Measurements from ENCODE around the gene CASP4.

CASP4 gene

DNA sequence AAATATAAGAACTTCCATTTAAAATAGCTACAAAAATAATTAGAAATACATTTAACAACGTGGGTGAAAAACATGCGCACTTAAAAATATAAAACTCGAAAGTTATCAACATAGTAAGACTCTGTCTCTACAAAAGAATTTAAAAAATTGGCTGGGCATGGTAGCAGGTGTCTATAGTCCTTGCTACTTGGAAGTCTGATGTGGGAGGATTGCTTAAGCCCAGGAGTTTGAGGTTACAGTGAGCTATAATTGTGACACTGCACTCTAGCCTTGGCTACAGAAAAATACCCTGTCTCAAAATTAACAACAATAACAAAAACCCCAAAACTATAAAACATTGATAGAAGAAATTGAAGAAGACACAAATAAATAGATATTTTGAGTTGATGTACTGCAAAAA, 56.3 kb downstream of the CASP4 start:
- no peak overlapping the region for H3K4me3 ChIP-seq (ENCODE audit: low read length)
- TF ChIP-seq, protein P1, sequence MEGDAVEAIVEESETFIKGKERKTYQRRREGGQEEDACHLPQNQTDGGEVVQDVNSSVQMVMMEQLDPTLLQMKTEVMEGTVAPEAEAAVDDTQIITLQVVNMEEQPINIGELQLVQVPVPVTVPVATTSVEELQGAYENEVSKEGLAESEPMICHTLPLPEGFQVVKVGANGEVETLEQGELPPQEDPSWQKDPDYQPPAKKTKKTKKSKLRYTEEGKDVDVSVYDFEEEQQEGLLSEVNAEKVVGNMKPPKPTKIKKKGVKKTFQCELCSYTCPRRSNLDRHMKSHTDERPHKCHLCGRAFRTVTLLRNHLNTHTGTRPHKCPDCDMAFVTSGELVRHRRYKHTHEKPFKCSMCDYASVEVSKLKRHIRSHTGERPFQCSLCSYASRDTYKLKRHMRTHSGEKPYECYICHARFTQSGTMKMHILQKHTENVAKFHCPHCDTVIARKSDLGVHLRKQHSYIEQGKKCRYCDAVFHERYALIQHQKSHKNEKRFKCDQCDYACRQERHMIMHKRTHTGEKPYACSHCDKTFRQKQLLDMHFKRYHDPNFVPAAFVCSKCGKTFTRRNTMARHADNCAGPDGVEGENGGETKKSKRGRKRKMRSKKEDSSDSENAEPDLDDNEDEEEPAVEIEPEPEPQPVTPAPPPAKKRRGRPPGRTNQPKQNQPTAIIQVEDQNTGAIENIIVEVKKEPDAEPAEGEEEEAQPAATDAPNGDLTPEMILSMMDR (conservative IDR thresholded peaks at IDR 0.05; ENCODE audit: low read depth, low read length), result no peak
- DNase-seq (ENCODE audit: low read depth), result no peak

- no peak for DNase-seq (ENCODE audit: low read depth)
- no peak overlapping the region for H3K4me3 ChIP-seq (ENCODE audit: low read length)
- TF ChIP-seq, protein P1 (conservative IDR thresholded peaks at IDR 0.05; ENCODE audit: low read depth, low read length), result no peak
Measured at GRCh38 chr11:104908186-104908531, 60.2 kb downstream of the CASP4 start.

DNA sequence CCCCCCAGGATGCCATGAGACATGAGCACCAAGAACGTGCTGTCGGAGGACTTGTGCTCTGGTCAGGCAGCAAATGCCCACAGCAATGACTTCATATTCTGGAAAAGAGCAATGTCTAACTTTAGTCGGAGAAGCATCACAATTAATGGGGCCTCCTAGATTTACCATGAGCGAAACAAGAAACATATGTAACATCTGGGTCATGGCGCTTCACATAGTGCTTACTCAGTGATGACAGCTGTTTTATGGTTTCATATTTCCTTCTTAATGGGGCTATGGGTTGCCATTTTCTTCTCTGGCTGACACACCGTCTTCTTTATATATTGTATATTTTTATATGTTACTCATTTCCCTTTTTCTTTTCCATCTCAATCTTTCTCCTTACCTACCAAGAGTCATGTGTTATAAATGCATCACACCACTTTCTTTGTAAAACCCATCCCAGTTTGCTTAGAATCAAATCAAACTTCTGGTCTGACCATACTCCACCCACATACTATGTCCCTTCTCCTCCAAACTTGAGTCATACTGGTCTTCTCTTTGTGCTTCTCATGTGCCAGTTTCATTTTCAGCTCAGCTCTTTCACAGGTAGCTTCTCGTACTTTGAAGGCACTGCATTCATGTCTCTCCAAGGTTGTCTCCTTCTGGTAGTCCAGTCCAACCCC, 60.7 kb downstream of the CASP4 start:
- TF ChIP-seq, protein P1 (conservative IDR thresholded peaks at IDR 0.05; ENCODE audit: low read depth, low read length), result no peak
- H3K4me3 ChIP-seq (ENCODE audit: low read length), result no peak overlapping the region
- no peak for DNase-seq (ENCODE audit: low read depth)

DNA sequence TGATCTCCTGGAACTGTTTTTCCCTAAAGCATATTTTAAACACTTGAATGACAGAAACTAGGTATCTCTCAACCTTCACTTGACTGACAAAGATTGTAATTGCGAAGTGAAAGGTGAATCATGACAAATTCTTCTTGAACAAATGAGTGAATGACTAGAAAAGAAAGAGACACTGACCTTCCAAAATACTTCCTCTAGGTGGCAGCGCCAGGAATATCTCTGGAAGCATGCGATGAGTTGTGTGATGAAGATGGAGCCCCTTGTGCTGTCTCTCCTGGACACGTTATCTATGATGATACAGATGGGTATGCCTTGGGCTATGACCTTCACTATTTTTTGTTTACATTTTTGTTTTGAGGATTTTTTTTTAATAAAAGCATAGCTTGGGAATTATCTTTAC, 63.1 kb downstream of the CASP4 start:
- no peak overlapping the region for H3K4me3 ChIP-seq (ENCODE audit: low read length)
- DNase-seq (ENCODE audit: low read depth), result no peak
- TF ChIP-seq, protein P1 (conservative IDR thresholded peaks at IDR 0.05; ENCODE audit: low read depth, low read length), result peak; percentile 18

- TF ChIP-seq, protein P1 (conservative IDR thresholded peaks at IDR 0.05; ENCODE audit: low read depth, low read length), result no peak
Measured at GRCh38 chr11:104899226-104899625, 69.1 kb downstream of the CASP4 start.

GRCh38 chr11:104898685-104899013, 69.7 kb downstream of the CASP4 start:
- TF ChIP-seq, protein P1 (conservative IDR thresholded peaks at IDR 0.05; ENCODE audit: low read depth, low read length), result no peak
- no peak for DNase-seq (ENCODE audit: low read depth)
- H3K4me3 ChIP-seq (ENCODE audit: low read length), result no peak overlapping the region

More at GRCh38 chr11:104899226-104899625, 69.1 kb downstream of the CASP4 start:
- no peak overlapping the region for H3K4me3 ChIP-seq (ENCODE audit: low read length)
- DNase-seq (ENCODE audit: low read depth), result no peak

DNA sequence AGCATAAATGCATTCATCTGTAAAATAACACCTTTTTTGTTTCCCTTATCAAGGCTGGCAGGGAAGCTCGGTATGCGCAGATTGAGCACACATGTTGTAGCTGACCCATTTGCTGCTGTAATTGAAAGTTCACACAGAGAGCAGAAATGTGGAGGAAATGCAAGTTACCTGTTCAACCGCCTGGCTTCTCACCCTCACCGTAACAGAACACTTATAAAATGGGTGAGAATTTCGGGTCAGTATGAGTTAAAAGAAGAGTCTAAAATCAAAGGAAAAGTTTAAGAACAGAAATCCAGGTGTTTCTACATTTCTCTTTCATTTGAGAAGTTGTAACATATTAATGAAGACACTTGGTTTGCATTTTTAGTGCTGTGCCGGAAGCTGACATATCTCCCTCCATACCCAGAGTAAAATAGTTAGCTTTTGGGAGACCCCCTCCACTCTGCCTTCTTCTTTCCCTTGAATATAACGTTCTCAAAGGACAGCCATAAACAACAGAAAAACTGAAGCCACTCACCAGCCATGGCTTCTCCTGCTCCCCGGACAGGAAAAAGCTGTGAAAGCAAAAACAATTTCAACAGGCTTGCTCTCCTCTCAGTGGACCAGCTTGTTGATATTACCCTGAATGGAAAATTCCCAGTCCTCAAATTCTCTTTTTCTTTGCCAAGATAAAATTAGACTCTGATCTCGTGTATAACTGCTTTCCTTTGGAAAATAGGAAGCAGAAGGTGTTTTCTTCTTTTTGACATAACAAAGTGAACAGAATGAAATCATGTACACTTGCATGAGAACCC, 70.3 kb downstream of the CASP4 start, which contains the start of gene CASP12:
CASP12 (minus strand) TSS at position 570 of the 794 bp plus-strand sequence.
- no peak within 1 kb of the TSS for H3K4me3 ChIP-seq (ENCODE audit: low read length)
- TF ChIP-seq, protein P1 (conservative IDR thresholded peaks at IDR 0.05; ENCODE audit: low read depth, low read length), result no peak
- DNase-seq (ENCODE audit: low read depth), result no peak

All from retinal pigment epithelial cell (primary cell).